ENCODE measurements around the gene POLR1C. TPM values are rescaled to one million over a fixed set of nuclear protein-coding genes. Genes with fewer than 3 reads are reported as not detected.

The POLR1C gene
- total and polyA plus RNA-seq, 4 donors: 10.8 to 24.3 (median 19.0) TPM

DNA sequence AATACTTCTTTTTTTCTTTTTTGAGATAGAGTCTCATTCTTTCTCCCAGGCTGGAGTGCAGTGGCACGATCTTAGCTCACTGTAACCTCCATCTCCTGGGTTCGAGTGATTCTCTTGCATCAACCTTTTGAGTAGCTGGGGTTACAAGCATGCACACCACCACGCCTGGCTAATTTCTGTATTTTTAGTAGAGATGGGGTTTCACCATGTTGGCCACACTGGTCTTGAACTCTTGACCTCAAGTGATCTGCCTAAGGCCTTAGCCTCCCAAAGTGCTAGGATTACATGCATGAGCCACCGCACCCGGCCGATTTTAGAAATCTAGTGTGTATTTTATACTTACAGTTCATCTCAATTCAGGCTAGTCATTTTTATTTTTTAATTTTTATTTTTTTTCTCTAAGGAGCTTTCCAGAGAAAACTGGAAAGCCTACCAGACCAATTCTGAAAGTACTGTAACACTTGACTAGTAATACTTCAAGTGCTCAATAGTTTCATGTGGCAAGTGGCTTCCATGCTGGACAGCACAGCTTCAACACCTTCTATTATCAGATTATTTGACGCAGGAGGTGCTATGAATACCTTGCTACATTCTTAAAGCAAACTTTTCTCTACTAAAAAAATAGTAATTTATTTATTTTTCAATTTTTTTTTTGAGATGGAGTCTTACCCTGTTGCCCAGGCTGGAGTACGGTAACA lies 25.0 kb downstream of the POLR1C start:
- no peak overlapping the region for H3K27ac ChIP-seq (ENCODE audit: low read depth in 1 of 2, low read length in 2 of 2)
- DNase-seq (ENCODE audit: low spot score): no peak
- WGBS: 97% methylated on average over 8 of the region's 8 CpGs
- no peak overlapping the region for H3K4me3 ChIP-seq (ENCODE audit: low read depth in 1 of 3, low read length in 3 of 3)
- no peaks in the 10 kb centered on the region for H3K9me3 ChIP-seq (ENCODE audit: control insufficient read depth in 4 of 4, low read length in 3 of 4)
- H3K36me3 ChIP-seq (ENCODE audit: control insufficient read depth in 4 of 4, insufficient read depth in 3 of 4, low read depth in 1 of 4, low read length in 3 of 4): peaks cover 2 to 39% (median 23%) of the 10 kb centered on the region in 4 donors
- no peaks in the 10 kb centered on the region for H3K27me3 ChIP-seq (ENCODE audit: control insufficient read depth in 4 of 4, insufficient read depth in 4 of 4, low read length in 3 of 4)
- no peak overlapping the region for H3K9ac ChIP-seq (ENCODE audit: low read depth in 1 of 2, low read length in 2 of 2)
- no peaks in the 10 kb centered on the region for H3K4me1 ChIP-seq (ENCODE audit: control insufficient read depth in 4 of 4, insufficient read depth in 4 of 4, low read length in 3 of 4)
- TF ChIP-seq, protein P1, sequence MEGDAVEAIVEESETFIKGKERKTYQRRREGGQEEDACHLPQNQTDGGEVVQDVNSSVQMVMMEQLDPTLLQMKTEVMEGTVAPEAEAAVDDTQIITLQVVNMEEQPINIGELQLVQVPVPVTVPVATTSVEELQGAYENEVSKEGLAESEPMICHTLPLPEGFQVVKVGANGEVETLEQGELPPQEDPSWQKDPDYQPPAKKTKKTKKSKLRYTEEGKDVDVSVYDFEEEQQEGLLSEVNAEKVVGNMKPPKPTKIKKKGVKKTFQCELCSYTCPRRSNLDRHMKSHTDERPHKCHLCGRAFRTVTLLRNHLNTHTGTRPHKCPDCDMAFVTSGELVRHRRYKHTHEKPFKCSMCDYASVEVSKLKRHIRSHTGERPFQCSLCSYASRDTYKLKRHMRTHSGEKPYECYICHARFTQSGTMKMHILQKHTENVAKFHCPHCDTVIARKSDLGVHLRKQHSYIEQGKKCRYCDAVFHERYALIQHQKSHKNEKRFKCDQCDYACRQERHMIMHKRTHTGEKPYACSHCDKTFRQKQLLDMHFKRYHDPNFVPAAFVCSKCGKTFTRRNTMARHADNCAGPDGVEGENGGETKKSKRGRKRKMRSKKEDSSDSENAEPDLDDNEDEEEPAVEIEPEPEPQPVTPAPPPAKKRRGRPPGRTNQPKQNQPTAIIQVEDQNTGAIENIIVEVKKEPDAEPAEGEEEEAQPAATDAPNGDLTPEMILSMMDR (IDR thresholded peaks at IDR 0.05; ENCODE audit: low read depth, low read length, missing input control): no peak
- TF ChIP-seq, protein P2, sequence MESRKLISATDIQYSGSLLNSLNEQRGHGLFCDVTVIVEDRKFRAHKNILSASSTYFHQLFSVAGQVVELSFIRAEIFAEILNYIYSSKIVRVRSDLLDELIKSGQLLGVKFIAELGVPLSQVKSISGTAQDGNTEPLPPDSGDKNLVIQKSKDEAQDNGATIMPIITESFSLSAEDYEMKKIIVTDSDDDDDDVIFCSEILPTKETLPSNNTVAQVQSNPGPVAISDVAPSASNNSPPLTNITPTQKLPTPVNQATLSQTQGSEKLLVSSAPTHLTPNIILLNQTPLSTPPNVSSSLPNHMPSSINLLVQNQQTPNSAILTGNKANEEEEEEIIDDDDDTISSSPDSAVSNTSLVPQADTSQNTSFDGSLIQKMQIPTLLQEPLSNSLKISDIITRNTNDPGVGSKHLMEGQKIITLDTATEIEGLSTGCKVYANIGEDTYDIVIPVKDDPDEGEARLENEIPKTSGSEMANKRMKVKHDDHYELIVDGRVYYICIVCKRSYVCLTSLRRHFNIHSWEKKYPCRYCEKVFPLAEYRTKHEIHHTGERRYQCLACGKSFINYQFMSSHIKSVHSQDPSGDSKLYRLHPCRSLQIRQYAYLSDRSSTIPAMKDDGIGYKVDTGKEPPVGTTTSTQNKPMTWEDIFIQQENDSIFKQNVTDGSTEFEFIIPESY (IDR thresholded peaks at IDR 0.05): no peak
- TF ChIP-seq NR2F2 (IDR thresholded peaks at IDR 0.05) (no peak), YY1 (IDR thresholded peaks at IDR 0.05) (no peak), GABPA (IDR thresholded peaks at IDR 0.05 in 1 of 2, conservative IDR thresholded peaks at IDR 0.05 in 1 of 2) (no peak), SP1 (IDR thresholded peaks at IDR 0.05) (no peak), FOXA1 (IDR thresholded peaks at IDR 0.05) (no peak), RAD21 (IDR thresholded peaks at IDR 0.05) (no peak), JUND (IDR thresholded peaks at IDR 0.05) (no peak), HNF4G (IDR thresholded peaks at IDR 0.05) (no peak), HNF4A (conservative IDR thresholded peaks at IDR 0.05) (no peak), TAF1 (conservative IDR thresholded peaks at IDR 0.05) (no peak), EGR1 (IDR thresholded peaks at IDR 0.05; ENCODE audit: low read depth in 2 of 2) (no peak), FOXA2 (IDR thresholded peaks at IDR 0.05) (no peak), RXRA (IDR thresholded peaks at IDR 0.05) (no peak)
- TF ChIP-seq, protein P3, sequence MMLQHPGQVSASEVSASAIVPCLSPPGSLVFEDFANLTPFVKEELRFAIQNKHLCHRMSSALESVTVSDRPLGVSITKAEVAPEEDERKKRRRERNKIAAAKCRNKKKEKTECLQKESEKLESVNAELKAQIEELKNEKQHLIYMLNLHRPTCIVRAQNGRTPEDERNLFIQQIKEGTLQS (IDR thresholded peaks at IDR 0.05): no peak
- TF ChIP-seq, protein P4, sequence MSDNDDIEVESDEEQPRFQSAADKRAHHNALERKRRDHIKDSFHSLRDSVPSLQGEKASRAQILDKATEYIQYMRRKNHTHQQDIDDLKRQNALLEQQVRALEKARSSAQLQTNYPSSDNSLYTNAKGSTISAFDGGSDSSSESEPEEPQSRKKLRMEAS (IDR thresholded peaks at IDR 0.05): no peak
- TF ChIP-seq, protein P5, sequence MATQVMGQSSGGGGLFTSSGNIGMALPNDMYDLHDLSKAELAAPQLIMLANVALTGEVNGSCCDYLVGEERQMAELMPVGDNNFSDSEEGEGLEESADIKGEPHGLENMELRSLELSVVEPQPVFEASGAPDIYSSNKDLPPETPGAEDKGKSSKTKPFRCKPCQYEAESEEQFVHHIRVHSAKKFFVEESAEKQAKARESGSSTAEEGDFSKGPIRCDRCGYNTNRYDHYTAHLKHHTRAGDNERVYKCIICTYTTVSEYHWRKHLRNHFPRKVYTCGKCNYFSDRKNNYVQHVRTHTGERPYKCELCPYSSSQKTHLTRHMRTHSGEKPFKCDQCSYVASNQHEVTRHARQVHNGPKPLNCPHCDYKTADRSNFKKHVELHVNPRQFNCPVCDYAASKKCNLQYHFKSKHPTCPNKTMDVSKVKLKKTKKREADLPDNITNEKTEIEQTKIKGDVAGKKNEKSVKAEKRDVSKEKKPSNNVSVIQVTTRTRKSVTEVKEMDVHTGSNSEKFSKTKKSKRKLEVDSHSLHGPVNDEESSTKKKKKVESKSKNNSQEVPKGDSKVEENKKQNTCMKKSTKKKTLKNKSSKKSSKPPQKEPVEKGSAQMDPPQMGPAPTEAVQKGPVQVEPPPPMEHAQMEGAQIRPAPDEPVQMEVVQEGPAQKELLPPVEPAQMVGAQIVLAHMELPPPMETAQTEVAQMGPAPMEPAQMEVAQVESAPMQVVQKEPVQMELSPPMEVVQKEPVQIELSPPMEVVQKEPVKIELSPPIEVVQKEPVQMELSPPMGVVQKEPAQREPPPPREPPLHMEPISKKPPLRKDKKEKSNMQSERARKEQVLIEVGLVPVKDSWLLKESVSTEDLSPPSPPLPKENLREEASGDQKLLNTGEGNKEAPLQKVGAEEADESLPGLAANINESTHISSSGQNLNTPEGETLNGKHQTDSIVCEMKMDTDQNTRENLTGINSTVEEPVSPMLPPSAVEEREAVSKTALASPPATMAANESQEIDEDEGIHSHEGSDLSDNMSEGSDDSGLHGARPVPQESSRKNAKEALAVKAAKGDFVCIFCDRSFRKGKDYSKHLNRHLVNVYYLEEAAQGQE (IDR thresholded peaks at IDR 0.05): no peak

All from liver (tissue), 9 donors.